ENCODE data around the gene IFIH1.

Gene IFIH1

GRCh38 chr2:162318328-162319180 lies at the start of gene IFIH1:
Gene IFIH1 (minus strand): TSS chr2:162318684. CDS start chr2:162318307, 377 bp downstream.
- DNase-seq: peak; percentile 94 to 95

- DNase-seq: no peak
Measured at GRCh38 chr2:162365392-162365791, 46.9 kb upstream of the IFIH1 start.

GRCh38 chr2:162344617-162344950 lies 26.1 kb upstream of the IFIH1 start:
- no peak for DNase-seq

GRCh38 chr2:162343824-162344616 lies 25.5 kb upstream of the IFIH1 start, which contains the start of gene GCA:
Gene GCA (plus strand): TSS chr2:162344132. CDS start chr2:162344249, 117 bp downstream.
- DNase-seq: peak; percentile 97 to 98

GRCh38 chr2:162343492-162343823 lies 25.0 kb upstream of the IFIH1 start:
- DNase-seq: no peak

GRCh38 chr2:162342841-162343240 lies 24.4 kb upstream of the IFIH1 start:
- peak; percentile 77 to 83 for DNase-seq

- peak; percentile 71 to 73 for DNase-seq
Measured at GRCh38 chr2:162342321-162342720, 23.8 kb upstream of the IFIH1 start.

GRCh38 chr2:162340822-162341221 lies 22.3 kb upstream of the IFIH1 start:
- DNase-seq: no peak

GRCh38 chr2:162337868-162338267 lies 19.4 kb upstream of the IFIH1 start:
- DNase-seq: peak; percentile 40 to 63

- peak in 1 of 2 donors; percentile 58 for DNase-seq
Measured at GRCh38 chr2:162333968-162334367, 15.5 kb upstream of the IFIH1 start.

GRCh38 chr2:162330881-162331280 lies 12.4 kb upstream of the IFIH1 start:
- no peak for DNase-seq

GRCh38 chr2:162328424-162329157 lies 10.1 kb upstream of the IFIH1 start:
- DNase-seq: no peak

- DNase-seq: no peak
Measured at GRCh38 chr2:162327806-162328205, 9.3 kb upstream of the IFIH1 start.

GRCh38 chr2:162327134-162327769 lies 8.8 kb upstream of the IFIH1 start:
- peak in 1 of 2 donors; percentile 53 for DNase-seq

- no peak for DNase-seq
Measured at GRCh38 chr2:162324953-162325352, 6.5 kb upstream of the IFIH1 start.

GRCh38 chr2:162320864-162321517 lies 2.5 kb upstream of the IFIH1 start:
- DNase-seq: peak; percentile 36 to 63

- DNase-seq: peak; percentile 36 to 57
Measured at GRCh38 chr2:162317861-162318327, 590 bp downstream of the IFIH1 start.

- DNase-seq: no peak
Measured at GRCh38 chr2:162317058-162317742, 1.3 kb downstream of the IFIH1 start.

GRCh38 chr2:162316590-162316989 lies 1.9 kb downstream of the IFIH1 start:
- DNase-seq: no peak

- DNase-seq: no peak
Measured at GRCh38 chr2:162315938-162316337, 2.5 kb downstream of the IFIH1 start.

- no peak for DNase-seq
Measured at GRCh38 chr2:162312853-162313252, 5.6 kb downstream of the IFIH1 start.

All from inflammatory macrophage treated with lipopolysaccharide for 1 hour (primary cell).